Dendritic cell treated with granulocyte-macrophage colony-stimulating factor and Interleukin-4, amounts not matched to agents 40 ng/mL and 50 ng/mL, for 4 days (primary cell): ENCODE measurements around the gene UTP20.

ENCODE experiments used
- H3K27ac Mint-ChIP-seq: one replicate; pipeline ENCODE4 v1.8.0; 2022; ENCODE audit warnings: mild to moderate bottlenecking, mixed read lengths
- H3K27me3 Mint-ChIP-seq: one replicate; pipeline ENCODE4 v1.8.0; 2022; ENCODE audit warnings: mild to moderate bottlenecking, mixed read lengths
- H3K36me3 Mint-ChIP-seq: one replicate; pipeline ENCODE4 v1.8.0; 2022; ENCODE audit warnings: low read depth, mixed read lengths
- H3K4me1 Mint-ChIP-seq: one replicate; pipeline ENCODE4 v1.8.0; 2022; ENCODE audit warnings: low read depth, mixed read lengths
- H3K4me3 Mint-ChIP-seq: one replicate; pipeline ENCODE4 v1.8.0; 2022; ENCODE audit warnings: mild to moderate bottlenecking, moderate library complexity, mixed read lengths
- H3K9me3 Mint-ChIP-seq: one replicate; pipeline ENCODE4 v1.8.0; 2022; ENCODE audit warnings: mixed read lengths
- intact Hi-C: fragments of 100-400 bp; cut with micrococcal nuclease; formaldehyde crosslinking; loops from one replicate; pipeline ENCODE4 v1.15.0; 2022

Gene UTP20

DNA sequence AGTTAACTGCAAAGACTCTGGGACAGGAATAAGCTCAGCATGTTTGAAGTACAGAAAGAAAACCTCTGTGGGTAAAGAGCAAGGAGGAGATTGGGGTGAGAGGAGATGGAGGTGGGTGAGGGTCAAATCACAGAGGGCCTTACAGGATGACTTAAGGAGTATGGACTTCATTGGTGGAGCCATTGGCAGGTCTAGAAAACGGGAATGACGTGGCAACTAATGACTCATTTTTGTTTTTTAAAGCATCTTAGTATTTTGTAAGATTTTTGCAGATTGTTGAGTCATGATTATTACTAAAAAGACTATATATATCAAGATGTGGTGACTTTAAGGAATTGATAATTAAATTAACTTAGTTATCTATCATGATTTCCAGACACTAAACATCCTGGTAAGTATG is 18.5 kb downstream of the UTP20 start:
- H3K4me3 Mint-ChIP-seq, result no peak overlapping the region

DNA sequence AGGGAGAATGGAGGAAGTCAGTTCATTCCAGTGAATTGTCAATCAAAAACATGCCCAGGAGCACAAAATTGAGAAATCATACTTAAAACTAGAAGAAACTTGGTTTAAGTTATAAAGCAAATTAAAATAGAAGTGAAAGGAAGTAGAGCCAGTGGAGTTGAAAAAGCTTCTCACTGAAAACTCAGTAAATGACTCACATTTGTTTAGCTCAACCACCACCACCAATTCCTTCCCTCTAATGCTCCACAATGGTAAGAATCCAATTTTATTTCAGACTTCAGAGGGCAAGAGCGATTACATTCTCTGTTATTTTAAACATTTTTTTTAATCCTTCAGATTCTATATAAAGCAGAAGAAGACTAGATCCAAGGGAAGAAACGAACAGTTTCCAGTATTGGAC is 19.4 kb downstream of the UTP20 start:
- intact Hi-C loops, result no loop called here
- Mint-ChIP-seq H3K36me3 (peaks cover 83% of the 10 kb centered on the region), H3K9me3 (no peaks in the 10 kb centered on the region), H3K27ac (no peak overlapping the region), H3K4me3 (no peak overlapping the region), H3K27me3 (no peaks in the 10 kb centered on the region), H3K4me1 (peaks cover 6% of the 10 kb centered on the region)

More for the DNA sequence above, 18.5 kb downstream of the UTP20 start:
- H3K4me1 Mint-ChIP-seq, result peaks cover 6% of the 10 kb centered on the region
- no peak overlapping the region for H3K27ac Mint-ChIP-seq
- H3K9me3 Mint-ChIP-seq, result no peaks in the 10 kb centered on the region
- H3K36me3 Mint-ChIP-seq, result peaks cover 83% of the 10 kb centered on the region
- intact Hi-C loops, result no loop called here
- no peaks in the 10 kb centered on the region for H3K27me3 Mint-ChIP-seq

DNA sequence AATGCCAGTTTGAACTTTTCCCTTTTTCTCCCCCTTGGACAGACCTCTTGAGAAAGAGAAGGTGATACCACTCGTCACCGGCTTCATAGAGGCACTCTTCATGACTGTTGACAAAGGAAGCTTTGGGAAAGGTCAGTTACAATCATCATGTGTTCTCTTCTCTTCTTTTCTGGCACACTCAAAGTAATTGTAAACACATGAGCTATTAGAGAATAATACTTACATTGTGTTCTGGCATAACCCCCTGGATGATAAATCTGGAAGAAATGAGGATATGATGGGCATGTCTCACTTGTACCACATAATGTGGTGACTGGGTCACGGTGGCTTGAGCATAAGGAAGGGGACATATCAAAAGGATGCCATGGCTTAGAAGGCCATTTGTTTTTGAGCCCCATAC is 20.0 kb downstream of the UTP20 start:
- intact Hi-C loops, result no loop called here
- H3K27ac Mint-ChIP-seq, result no peak overlapping the region

DNA sequence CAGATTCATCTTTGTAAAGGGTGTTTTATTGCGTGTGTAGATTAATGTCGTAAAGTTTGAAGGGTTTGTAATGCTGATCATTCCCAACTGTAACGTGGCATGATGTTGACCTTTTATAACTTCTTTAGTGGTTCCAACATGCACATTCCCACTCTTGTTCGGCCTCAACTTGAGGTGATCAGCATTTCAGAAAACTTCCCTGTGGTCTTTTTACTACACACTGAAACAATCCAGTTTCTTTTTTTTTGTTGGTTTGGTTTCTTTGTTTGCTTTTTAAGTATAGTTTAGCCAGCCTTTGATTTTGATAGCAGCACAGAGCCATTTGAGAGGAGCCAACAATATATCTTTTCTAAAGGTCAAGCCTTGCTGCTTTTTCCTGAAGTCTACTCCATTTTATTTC is 22.8 kb downstream of the UTP20 start:
- Mint-ChIP-seq H3K9me3 (no peaks in the 10 kb centered on the region), H3K4me1 (peaks cover 6% of the 10 kb centered on the region), H3K36me3 (peaks cover 84% of the 10 kb centered on the region), H3K27ac (no peak overlapping the region), H3K4me3 (no peak overlapping the region), H3K27me3 (no peaks in the 10 kb centered on the region)
- intact Hi-C loops, result no loop called here

More for the DNA sequence above, 20.0 kb downstream of the UTP20 start:
- H3K4me1 Mint-ChIP-seq, result peaks cover 6% of the 10 kb centered on the region
- no peaks in the 10 kb centered on the region for H3K9me3 Mint-ChIP-seq
- no peak overlapping the region for H3K4me3 Mint-ChIP-seq
- H3K36me3 Mint-ChIP-seq, result peaks cover 83% of the 10 kb centered on the region
- no peaks in the 10 kb centered on the region for H3K27me3 Mint-ChIP-seq

DNA sequence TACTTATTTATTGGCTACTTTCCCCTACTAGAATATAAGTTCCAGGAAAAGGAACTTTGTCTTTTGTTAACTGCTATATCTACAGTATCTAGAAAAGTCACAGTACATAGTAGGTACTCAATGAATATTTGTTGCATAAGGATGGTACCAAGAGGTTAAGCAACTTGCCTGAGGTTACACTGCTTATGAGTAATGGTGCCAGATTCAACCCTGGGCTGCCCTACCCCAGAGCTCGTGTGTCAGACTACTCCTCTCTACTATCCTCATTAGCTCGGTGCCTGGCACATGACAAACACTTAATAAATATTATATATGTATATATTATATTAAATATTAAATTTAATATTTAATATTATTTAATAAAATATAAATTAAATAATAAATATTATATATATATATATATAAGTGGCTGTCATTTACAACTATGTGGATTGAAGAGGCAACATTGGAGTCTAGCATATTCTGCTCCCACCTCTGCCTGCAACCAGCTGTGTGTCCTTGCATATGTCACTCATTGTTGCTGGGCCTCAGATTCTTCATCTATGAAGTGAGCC is 25.4 kb downstream of the UTP20 start:
- Mint-ChIP-seq H3K36me3 (peaks cover 82% of the 10 kb centered on the region), H3K27ac (no peak overlapping the region), H3K4me1 (no peaks in the 10 kb centered on the region), H3K4me3 (no peak overlapping the region), H3K9me3 (no peaks in the 10 kb centered on the region), H3K27me3 (no peaks in the 10 kb centered on the region)
- intact Hi-C loops, result no loop called here

DNA sequence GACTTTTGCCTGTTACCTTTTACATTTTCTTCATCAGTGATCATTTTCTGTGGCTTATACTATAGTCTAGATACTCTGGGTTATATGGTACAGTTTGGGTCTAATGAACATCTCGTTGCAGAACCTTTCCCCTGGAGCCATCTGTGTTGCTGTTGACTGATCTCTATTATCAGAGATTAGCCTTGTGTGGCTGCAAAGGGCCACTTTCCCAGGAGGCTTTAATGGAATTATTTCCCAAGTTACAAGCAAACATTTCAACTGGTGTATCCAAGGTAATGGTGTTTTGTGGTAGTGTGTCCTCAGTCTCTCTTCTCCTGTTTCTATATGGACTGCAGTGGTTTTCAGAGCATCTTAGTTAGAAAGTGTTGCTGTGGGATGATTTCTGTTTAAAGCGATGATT is 25.9 kb downstream of the UTP20 start:
- intact Hi-C loops, result no loop called here
- Mint-ChIP-seq H3K9me3 (no peaks in the 10 kb centered on the region), H3K4me3 (no peak overlapping the region), H3K4me1 (no peaks in the 10 kb centered on the region), H3K27me3 (no peaks in the 10 kb centered on the region), H3K36me3 (peaks cover 83% of the 10 kb centered on the region), H3K27ac (no peak overlapping the region)

DNA sequence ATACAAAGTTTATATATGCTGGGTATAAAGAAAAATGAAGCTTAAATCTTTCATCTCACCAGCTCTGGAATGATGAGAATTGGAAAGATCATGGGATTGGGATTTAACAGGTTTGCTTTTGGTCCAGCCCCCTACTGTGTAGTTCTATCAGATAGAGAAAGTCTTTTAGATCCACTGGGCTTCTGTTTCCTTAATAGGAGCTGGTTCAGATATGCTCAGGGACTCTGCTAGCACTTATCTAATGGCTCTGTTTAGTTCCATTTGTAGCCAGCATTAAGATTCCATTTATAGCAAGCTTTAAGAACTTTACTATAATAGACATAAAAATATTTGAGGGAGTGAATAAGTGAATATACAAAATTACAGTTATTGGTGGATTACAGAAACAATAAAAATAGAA is 42.6 kb downstream of the UTP20 start:
- peaks cover 44% of the 10 kb centered on the region for H3K36me3 Mint-ChIP-seq
- intact Hi-C loops, result loop anchor here (10.0 kb wide), 1 partner anchor 498 kb away; no protein-coding TSS in a partner anchor
- H3K4me3 Mint-ChIP-seq, result no peak overlapping the region
- H3K27ac Mint-ChIP-seq, result no peak overlapping the region
- no peaks in the 10 kb centered on the region for H3K27me3 Mint-ChIP-seq
- H3K4me1 Mint-ChIP-seq, result no peaks in the 10 kb centered on the region
- no peaks in the 10 kb centered on the region for H3K9me3 Mint-ChIP-seq

DNA sequence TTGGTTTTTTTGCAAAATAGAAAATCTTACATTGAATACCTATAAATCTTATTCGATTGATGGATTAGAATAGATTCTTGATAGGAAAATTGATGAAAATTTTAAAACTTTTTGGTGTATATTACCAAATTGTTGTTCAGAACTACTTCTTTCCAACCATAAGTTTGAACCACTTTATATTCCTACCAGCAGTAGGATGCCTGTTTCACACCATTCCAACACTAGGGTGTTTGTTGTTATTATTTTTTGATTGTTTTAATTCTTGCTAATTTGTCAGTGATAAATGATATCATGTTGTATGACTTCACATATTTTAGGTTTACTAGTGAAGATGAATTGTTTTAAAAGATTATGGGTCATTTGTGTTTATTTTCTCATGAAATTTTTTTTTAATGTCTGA is 43.4 kb downstream of the UTP20 start:
- Mint-ChIP-seq H3K9me3 (no peaks in the 10 kb centered on the region), H3K36me3 (peaks cover 37% of the 10 kb centered on the region), H3K4me3 (no peak overlapping the region), H3K4me1 (no peaks in the 10 kb centered on the region), H3K27me3 (no peaks in the 10 kb centered on the region), H3K27ac (no peak overlapping the region)
- intact Hi-C loops, result loop anchor here (10.0 kb wide), 1 partner anchor 498 kb away; no protein-coding TSS in a partner anchor

DNA sequence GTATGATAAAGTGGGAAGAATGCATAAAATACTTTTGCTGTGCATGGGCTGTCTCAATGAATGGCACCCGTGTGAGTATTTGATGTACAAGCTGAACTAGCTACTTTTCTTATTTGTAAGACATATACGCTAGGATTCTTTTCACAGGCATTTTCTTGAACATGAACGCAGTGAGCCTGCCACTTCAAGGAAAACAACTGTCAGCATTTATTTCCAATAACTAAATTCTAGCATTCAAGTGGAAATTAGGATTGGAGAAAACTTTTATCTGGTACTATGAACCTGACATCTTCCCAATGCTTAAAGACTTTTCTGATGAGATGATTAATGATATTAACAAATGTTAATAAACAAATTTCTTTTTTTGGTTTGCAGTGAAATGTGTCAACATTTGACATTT is 45.7 kb downstream of the UTP20 start:
- no peak overlapping the region for H3K27ac Mint-ChIP-seq
- peaks cover 35% of the 10 kb centered on the region for H3K36me3 Mint-ChIP-seq
- intact Hi-C loops, result loop anchor here (10.0 kb wide), 1 partner anchor 501 kb away; no protein-coding TSS in a partner anchor
- H3K9me3 Mint-ChIP-seq, result no peaks in the 10 kb centered on the region
- no peaks in the 10 kb centered on the region for H3K27me3 Mint-ChIP-seq
- no peak overlapping the region for H3K4me3 Mint-ChIP-seq
- no peaks in the 10 kb centered on the region for H3K4me1 Mint-ChIP-seq

DNA sequence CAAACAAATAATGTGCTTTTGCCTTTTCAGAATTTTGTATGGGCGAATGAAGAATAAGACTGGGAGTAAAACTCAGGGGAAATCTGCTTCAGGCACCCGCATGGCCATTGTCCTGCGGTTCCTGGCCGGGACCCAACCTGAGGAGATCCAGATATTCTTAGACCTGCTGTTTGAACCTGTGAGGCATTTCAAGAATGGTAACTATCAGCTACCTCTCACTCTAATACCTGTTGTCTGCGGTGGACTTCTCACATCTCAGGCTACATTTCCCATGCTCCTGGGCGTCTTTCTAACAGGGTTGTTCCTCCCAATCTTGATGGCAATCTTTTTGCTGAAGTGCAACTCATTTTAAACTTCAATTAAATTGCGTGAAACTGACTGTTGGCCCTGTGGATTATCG is 47.1 kb downstream of the UTP20 start:
- Mint-ChIP-seq H3K27ac (no peak overlapping the region), H3K4me1 (no peaks in the 10 kb centered on the region), H3K36me3 (peaks cover 35% of the 10 kb centered on the region), H3K27me3 (no peaks in the 10 kb centered on the region), H3K4me3 (no peak overlapping the region), H3K9me3 (no peaks in the 10 kb centered on the region)
- intact Hi-C loops, result loop anchor here (10.0 kb wide), 1 partner anchor 502 kb away; no protein-coding TSS in a partner anchor

DNA sequence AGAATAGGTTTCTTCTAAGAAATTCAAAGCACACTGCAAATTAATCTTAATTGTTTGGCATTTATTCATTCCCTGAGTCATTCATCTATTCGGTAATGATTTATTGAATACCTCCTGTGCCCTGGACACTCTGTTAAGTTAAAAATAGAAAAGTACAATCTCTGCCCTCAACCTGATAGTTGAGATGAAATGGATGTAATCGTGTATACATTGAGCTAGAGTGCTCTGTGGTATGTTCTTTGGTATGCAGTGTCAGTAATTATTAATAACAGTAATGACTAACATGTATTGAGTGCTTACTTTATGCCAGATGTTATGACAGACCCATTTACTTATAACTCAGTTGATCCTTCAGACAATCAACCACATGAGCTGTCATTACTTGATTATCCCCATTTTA is 47.6 kb downstream of the UTP20 start:
- Mint-ChIP-seq H3K27ac (no peak overlapping the region), H3K4me1 (no peaks in the 10 kb centered on the region), H3K36me3 (peaks cover 37% of the 10 kb centered on the region), H3K27me3 (no peaks in the 10 kb centered on the region), H3K4me3 (no peak overlapping the region), H3K9me3 (no peaks in the 10 kb centered on the region)
- intact Hi-C loops, result loop anchor here (10.0 kb wide), 1 partner anchor 503 kb away; no protein-coding TSS in a partner anchor

DNA sequence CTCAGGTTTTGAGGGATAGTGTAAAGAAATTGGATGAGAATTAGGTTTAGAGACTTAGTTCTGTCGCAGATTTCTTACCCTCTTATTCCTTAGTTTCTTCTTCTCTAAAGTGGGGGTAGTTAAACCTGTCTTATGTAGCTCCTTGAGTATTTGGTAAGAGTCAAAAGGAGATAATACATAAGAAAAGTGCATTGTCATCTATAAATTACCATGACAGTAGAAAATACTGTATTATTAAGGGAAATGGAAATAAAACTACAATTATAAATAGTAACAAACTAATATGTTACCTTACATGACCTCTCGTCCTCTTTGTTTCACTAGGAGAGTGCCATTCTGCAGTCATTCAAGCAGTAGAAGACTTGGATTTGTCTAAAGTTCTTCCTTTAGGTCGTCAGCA is 49.0 kb downstream of the UTP20 start:
- Mint-ChIP-seq H3K4me1 (no peaks in the 10 kb centered on the region), H3K36me3 (peaks cover 46% of the 10 kb centered on the region), H3K27me3 (no peaks in the 10 kb centered on the region), H3K4me3 (no peak overlapping the region), H3K27ac (no peak overlapping the region), H3K9me3 (no peaks in the 10 kb centered on the region)
- intact Hi-C loops, result loop anchor here (10.0 kb wide), 1 partner anchor 504 kb away; no protein-coding TSS in a partner anchor

DNA sequence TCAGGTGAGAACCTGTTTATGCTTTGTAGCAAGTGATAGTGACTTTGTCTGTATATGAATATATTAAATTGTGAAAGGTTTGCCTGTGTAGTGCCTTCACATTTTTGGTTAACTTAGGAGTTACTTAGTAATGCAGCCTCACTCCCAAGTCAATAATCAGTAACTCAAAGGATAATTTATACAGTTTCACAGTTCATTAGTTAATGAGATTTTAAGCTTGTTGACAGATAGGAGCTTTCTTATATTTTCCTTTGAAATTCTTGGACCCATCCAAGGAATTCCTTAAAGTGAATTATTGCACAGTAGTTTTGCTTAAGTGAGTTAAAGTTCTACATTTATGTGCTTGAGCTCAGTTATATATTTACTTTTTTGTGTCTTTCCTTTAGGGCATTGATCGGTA is 50.7 kb downstream of the UTP20 start:
- Mint-ChIP-seq H3K4me1 (no peaks in the 10 kb centered on the region), H3K4me3 (no peak overlapping the region), H3K27me3 (no peaks in the 10 kb centered on the region), H3K27ac (no peak overlapping the region), H3K36me3 (peaks cover 51% of the 10 kb centered on the region), H3K9me3 (no peaks in the 10 kb centered on the region)
- intact Hi-C loops, result no loop called here

DNA sequence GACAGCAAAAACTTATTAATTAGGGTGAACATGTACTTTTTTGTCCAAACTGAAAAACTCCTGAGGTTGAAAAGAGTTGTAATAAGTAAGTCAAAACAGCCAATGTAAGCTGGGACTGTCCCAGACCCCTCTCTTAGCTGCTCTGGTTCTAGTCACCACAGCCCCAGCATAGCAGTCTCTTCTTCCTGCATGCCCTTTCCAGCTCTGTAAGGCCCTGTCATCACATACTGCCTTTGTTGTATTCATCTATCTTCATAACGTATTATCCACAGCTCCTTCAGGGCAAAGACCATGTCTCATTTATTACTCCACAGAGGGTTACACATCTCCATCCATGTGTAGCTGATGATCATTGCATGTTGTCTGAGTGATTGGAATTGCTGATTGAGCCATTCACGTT is 56.5 kb downstream of the UTP20 start:
- H3K4me1 Mint-ChIP-seq, result no peaks in the 10 kb centered on the region
- peaks cover 35% of the 10 kb centered on the region for H3K36me3 Mint-ChIP-seq
- intact Hi-C loops, result no loop called here
- H3K27ac Mint-ChIP-seq, result no peak overlapping the region
- no peaks in the 10 kb centered on the region for H3K9me3 Mint-ChIP-seq
- H3K27me3 Mint-ChIP-seq, result no peaks in the 10 kb centered on the region
- H3K4me3 Mint-ChIP-seq, result no peak overlapping the region

DNA sequence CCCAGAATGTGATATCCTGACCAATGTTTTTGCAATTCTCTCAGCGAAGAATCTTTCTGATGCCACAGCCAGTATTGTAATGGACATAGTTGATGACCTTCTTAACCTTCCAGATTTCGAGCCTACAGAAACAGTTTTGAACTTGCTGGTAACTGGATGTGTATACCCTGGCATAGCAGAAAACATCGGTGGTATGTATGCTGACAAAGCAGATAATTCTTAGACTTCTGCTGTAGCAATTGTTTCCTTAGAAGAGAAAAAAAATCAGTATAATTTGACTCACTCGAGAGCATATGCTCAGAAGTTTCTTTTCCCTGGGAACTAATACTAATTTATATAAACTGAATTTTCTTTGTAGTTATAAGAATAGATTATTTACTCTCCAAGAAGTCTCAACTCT is 58.2 kb downstream of the UTP20 start:
- Mint-ChIP-seq H3K27ac (no peak overlapping the region), H3K4me1 (no peaks in the 10 kb centered on the region), H3K27me3 (no peaks in the 10 kb centered on the region), H3K36me3 (peaks cover 33% of the 10 kb centered on the region), H3K9me3 (no peaks in the 10 kb centered on the region), H3K4me3 (no peak overlapping the region)
- intact Hi-C loops, result no loop called here
